GM21423 (cell line): Measurements from ENCODE around the gene EXOC4.

Experiments used
- ATAC-seq: cut with Tn5 transposase; IDR thresholded peaks from one replicate; pipeline ENCODE4 v1.9.1; 2021; ENCODE audit warnings: mild to moderate bottlenecking, moderate library complexity; ENCODE audit not compliant: unreplicated experiment

EXOC4 gene

GRCh38 chr7:133741078-133741477, 488.2 kb downstream of the EXOC4 start:
- ATAC-seq, result no peak

DNA sequence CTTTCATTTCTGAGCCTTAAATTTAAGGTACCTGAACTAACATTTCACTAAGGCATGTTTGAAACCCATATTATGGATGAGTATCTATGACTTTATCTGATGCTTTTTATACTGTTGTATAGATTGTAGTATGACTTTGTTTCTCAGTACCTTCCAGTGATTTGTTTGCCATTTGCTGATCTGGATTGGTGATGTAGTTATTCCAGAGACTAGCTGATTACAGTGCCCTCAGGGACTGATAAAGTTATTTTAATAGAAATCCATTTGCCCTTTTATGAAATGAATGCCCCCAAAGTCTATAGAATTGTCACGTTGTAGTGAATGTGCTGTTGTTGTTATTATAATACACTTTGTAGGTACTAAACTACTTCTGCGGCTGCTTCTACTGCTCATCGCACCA, 488.8 kb downstream of the EXOC4 start:
- ATAC-seq, result no peak

DNA sequence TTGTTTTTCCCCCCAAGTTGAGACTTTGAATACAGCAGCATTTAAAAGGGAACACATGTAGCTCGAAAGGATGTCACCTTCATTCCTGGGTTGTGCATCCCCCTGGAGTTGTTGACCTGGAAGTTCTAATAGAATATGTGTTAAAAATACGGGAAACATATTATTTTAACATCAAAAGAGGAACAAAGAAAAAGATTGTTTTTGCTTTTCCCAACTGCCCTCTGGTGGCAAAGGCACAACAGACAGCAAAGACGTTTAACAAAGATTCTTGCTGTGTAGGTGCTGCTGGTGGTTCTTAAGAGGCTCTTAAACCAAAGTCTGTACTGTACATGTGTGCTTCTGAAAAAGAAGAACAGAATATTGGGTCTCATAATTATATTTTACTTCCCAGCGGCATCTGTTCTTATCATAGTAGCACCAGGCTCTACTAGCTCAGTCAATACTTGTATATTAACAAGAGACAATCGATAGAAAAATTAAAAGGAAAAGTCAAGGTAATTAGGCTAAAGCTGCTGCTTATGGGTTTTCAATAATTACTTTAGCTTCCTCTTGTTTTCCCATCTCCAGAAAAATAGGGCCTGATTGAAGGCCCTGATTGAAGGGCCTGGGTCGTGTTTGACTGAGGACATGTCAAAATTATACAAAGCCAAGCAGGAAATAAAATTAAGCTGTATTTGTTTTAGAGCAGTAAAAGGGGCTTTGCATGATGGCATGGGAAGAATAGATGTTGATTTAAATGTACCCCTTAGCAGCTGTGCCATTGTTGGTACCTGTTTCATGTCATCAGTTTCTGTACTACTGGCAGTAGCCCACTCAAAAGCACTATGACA, 490.0 kb downstream of the EXOC4 start:
- no peak for ATAC-seq

DNA sequence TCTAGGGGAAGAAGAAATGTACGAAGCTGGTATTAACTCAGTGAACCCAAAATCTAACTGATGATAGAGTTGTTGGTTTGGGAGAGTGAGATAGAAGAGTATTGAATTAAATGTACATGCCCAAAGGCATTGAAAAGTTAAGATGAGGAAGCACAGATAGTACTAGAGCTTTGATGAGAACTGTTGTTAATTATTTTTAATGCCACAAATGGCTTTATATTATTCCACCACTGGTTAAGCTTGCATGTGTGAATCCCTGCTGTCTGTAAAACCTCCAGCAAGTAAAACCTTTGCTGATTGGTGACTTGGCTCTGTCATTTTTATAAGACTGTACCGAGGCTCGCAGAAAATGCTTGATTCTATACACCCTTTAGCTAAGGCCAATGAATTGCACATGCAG, 491.6 kb downstream of the EXOC4 start:
- ATAC-seq, result no peak

- ATAC-seq, result no peak
These were observed 493.4 kb downstream of the EXOC4 start for GRCh38 chr7:133746305-133746704.

DNA sequence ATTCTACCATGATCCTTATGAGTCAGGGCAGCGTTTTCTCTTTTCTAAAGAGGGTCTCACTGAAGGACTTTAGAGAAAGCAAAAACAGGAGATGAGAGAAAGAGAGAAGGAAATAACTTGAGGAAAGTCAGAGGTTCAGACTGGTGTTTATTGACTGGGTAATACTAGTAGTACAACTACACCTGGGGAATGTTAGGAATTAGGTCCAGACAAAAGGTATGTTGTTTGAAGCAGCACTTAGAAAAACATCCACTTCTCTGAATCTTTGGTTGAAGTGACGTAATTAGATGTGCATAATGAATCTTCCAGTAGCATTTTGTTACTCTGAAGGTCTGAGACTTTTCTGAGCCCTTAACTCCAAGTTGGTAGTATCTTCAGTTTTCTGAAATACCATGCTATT, 494.0 kb downstream of the EXOC4 start:
- ATAC-seq, result no peak

DNA sequence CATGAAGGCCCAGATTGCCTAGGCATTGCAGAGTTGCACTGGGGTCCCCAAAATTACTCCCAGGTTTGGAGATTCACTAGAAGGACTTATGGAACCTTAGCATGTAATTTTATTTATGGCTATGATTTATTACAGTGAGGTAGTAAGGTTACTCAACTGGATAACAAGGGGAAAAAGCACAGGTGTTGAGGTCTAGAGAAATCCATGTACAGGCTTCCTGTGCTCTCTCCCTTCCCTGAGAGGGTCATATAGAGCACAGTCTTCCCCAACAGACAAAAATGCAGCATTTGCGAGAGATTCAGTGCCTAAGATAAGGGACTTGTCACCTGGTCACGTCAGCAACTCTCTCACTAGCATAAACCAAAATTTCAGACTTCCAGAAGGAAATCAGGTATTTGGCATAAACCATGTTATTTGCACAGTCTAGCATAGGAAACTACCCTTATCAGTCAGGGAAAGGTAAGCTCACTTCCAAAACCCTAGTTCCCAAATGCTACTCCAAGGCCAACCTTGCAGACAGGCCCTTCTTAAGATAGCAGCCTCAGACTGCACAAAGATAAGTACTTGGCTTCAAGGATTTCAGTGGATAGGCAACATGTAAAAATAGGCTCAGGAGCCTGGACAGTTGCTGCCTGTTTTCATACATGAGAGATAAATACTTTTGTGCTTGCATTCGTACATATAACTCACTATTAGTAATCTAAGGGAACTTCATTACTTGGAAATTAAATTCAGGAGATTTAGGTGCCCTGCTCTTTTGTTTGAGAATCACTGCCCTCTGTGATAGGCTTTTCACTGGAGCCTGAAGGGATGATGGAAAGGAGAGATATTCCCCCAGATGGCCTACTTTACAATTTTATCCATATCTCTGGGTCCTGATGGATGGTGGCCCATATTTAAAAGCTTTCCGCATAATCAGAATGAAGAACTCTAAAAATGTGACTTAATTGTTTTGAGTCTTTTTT, 495.8 kb downstream of the EXOC4 start:
- no peak for ATAC-seq

- ATAC-seq, result no peak
These were observed 497.4 kb downstream of the EXOC4 start for GRCh38 chr7:133750287-133750686.

GRCh38 chr7:133751079-133751478, 498.2 kb downstream of the EXOC4 start:
- no peak for ATAC-seq

DNA sequence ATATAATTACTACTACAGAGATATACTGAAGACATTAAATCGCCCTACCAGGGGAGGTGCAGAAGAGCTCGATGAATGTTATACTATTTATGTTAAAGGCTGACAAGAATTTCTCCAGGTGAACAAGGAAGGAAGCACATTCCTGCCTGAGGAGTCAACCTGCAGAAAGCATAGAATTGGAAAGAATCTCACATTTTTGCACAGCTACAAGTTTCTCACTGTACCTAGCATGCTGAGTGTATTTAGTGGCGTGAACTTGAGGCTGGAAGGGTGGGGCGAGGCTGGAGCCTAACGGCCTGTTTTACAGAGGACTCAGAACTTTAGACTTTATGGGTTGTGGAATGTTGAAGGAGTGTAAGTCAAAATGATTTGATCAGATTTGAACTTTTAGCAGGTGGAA, 500.6 kb downstream of the EXOC4 start:
- no peak for ATAC-seq

DNA sequence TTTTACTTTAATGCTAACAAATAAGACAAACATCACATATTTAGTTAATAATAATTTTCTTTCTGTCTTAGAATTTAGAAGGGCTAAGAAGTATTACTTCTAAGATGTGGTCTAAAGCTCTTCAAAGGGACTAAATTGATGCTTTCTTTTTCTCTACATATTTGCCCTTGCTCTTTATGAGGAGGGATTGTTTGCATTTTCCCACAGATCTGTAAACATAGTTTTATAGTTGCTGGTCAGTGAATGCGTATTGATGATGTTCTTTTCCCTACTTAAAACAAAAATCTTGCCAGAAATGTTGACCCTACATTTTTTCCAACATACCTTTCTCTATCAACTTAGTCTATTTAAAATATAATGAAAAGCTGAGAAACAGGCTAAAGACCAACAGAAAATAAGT, 501.8 kb downstream of the EXOC4 start:
- no peak for ATAC-seq

DNA sequence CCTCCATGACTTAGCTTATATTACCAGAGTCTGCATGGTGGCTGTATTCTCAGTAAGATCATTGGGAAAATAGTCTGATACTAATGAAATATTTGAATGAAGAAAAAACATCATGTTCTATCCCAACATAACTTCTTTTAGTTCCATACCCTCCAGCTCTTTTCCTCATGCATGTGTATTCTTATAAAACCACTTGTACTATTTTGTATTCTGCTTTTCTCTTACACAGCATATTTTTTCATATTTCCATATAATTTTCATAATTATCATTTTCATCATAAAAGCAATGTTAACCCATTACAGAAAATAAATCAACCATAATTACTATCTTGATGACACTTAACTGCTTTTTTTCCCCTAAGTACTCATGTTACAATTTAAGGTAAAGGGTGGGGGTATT, 503.0 kb downstream of the EXOC4 start:
- ATAC-seq, result no peak

DNA sequence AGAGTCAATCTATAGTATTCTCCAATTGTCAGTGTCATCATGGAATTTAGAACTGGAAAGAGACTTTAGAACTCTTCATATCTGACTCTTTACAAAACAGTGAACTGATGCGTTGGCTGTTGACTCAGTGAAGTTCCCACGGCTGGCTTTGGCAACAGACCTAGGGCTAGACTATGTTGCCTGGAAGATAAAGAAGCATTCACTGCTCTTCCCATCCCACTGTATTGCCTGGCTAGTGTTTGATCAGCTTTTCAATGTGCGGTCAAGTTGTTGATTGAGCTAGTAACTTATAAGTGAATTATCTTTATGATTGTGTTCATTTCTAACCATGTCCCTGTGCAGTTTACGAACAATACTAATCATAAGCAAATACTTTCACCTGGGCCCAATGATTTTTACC, 508.6 kb downstream of the EXOC4 start:
- ATAC-seq, result no peak

- no peak for ATAC-seq
These were observed 510.3 kb downstream of the EXOC4 start for GRCh38 chr7:133763076-133763640.

GRCh38 chr7:133769668-133770067, 516.8 kb downstream of the EXOC4 start:
- no peak for ATAC-seq

GRCh38 chr7:133770863-133771492, 518.1 kb downstream of the EXOC4 start:
- ATAC-seq, result no peak

DNA sequence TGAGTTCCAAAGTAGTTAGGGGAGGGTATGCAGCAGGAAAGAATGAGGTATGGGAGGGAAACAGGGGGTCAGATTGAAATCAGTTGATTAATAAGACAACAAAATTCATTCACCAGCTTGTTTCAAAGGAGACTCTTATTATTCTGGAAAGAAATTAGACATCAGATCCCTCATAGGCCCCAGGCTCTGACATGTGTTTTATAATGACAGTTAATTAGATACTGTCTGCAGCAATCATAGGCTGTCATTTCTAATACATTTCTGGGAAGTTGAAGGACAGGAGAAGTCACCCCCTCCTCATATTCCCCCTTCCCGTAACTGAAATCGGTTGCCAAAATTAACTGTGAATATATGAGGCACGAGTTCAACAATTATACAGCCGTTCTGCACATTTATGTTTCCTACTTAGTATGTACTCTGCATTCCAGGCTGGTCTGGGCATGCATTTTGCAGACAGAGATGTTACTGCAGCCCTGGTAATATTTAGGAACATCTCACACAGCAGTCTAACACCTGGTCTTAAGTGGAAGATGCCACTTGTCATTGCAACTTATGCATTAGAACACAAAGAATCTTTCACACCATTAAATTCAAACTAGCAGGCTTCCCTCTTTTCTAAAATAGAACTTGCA, 519.0 kb downstream of the EXOC4 start:
- ATAC-seq, result no peak

DNA sequence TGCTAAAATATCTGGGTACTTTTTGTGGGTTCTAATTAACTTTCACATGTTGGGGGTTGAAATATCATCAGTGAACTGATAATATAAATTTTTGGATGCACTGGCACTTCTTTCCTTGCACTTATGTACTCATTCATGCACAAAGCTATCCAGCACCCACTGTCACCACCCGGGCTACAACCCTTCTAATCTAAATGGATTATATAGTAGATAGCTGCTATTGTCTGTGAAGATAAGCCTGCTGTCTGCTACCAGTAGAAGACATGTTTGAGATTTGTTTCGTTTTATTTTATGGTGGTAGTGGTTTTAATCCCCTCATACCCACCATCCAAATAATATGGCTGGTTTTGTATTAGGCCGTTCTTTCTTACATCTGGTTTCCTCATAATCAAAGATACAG, 520.7 kb downstream of the EXOC4 start:
- ATAC-seq, result no peak

DNA sequence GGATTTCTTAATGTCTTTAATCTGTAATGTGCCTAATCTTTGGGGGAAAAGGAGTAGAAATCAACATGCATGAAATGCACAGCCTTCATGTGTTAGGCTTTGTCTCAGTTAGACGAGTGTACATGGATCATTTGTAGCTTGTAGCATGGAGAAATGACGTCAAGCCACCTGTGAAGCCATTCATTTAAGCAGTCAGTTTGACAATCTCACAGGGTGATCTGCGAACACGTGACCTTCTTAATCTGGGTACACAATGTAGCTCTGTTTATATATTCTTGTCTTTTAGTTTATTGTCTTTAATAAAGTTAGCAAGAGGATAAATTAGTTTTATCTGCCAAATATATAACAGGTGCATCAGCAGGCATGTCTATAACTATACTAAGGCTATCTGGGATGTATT, 522.3 kb downstream of the EXOC4 start:
- ATAC-seq, result no peak

- no peak for ATAC-seq
These were observed 523.4 kb downstream of the EXOC4 start for GRCh38 chr7:133776266-133776665.

GRCh38 chr7:133777701-133778100, 524.8 kb downstream of the EXOC4 start:
- no peak for ATAC-seq
